GM18499 (cell line): Measurements from ENCODE around the gene SLC16A10.
"Not testable (repeated sequence)": the region's sequence is repeated elsewhere in the genome, so short reads cannot be mapped to it uniquely, and the experiment has no call there.

ENCODE experiments used
- ATAC-seq: cut with Tn5 transposase; IDR thresholded peaks from one replicate; pipeline ENCODE4 v1.9.1; 2021; ENCODE audit warnings: moderate number of reproducible peaks; ENCODE audit not compliant: insufficient read depth, unreplicated experiment

Gene SLC16A10

GRCh38 chr6:111122458-111123286 is 35.4 kb downstream of the SLC16A10 start:
- ATAC-seq, result no peak

GRCh38 chr6:111124406-111124805 is 37.1 kb downstream of the SLC16A10 start:
- ATAC-seq, result no peak

- ATAC-seq, result no peak
Observed at GRCh38 chr6:111129013-111129412, 41.7 kb downstream of the SLC16A10 start.

- ATAC-seq, result not testable (repeated sequence)
Observed at GRCh38 chr6:111131018-111131417, 43.7 kb downstream of the SLC16A10 start.

GRCh38 chr6:111132669-111133068 is 45.4 kb downstream of the SLC16A10 start:
- not testable (repeated sequence) for ATAC-seq

- not testable (repeated sequence) for ATAC-seq
Observed at GRCh38 chr6:111134236-111134869, 47.0 kb downstream of the SLC16A10 start.

DNA sequence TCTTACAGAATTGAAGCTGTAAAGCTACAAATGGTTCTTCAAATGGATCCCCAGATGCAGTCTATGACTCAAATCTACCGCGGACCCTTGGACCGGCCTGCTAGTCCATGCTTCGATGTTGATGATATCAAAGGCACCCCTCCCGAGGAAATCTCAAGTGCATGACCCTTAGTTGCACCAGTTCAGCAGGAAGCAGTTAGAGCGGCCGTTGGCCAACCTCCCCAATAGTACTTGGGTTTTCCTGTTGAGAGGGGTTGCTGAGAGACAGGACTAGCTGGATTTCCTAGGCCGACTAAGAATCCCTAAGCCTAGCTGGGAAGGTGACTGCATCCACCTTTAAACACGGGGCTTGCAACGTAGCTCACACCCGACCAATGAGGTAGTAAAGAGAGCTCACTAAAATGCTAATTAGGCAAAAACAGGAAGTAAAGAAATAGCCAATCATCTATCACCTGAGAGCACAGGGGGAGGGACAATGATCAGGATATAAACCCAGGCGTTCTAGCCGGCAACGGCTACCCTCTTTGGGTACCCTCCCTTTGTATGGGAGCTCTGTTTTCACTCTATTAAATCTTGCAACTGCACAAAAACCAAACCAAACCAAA is 50.3 kb downstream of the SLC16A10 start:
- not testable (repeated sequence) for ATAC-seq

GRCh38 chr6:111147440-111147839 is 60.1 kb downstream of the SLC16A10 start:
- no peak for ATAC-seq

DNA sequence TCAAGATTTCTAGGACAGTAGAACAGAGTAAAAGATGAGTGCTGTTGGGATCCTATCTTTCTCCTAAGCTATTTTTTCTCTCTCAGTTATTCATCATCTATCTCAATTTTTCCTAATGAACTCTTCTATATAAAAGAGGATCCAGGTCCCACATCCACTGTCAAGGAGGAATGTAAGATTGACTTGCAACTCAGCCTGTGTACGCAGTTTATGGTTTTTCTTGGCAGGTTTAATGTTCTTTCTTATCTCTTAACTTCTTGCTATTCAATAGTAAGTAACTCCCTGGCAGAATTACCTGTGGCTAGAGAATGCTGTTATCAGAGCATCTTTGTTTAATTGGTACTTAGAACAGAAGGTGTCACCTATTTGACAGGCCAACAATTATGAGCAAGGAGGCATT is 60.8 kb downstream of the SLC16A10 start:
- no peak for ATAC-seq

- ATAC-seq, result no peak
Observed at GRCh38 chr6:111150577-111150976, 63.3 kb downstream of the SLC16A10 start.

- no peak for ATAC-seq
Observed at GRCh38 chr6:111154981-111155380, 67.7 kb downstream of the SLC16A10 start.

- no peak for ATAC-seq
Observed at GRCh38 chr6:111157412-111157811, 70.1 kb downstream of the SLC16A10 start.

DNA sequence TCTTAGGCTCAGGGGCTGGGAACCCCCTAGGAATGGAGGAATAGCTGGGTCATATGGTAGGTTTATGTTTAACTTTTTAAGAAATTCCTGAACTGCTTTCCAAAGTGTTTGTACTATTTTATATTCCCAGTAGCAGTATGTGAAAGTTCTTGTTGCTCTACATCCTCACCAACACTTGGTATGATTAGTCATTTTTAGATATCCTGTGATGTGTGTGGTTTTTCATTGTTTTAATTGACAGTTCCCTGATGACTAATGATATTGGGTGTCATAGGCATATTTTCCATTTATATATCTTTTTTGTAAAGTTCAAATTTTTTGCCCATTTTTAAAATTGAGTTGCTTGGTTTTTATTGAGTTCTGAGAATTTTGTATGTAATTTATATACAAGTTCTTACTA is 72.3 kb downstream of the SLC16A10 start:
- no peak for ATAC-seq

DNA sequence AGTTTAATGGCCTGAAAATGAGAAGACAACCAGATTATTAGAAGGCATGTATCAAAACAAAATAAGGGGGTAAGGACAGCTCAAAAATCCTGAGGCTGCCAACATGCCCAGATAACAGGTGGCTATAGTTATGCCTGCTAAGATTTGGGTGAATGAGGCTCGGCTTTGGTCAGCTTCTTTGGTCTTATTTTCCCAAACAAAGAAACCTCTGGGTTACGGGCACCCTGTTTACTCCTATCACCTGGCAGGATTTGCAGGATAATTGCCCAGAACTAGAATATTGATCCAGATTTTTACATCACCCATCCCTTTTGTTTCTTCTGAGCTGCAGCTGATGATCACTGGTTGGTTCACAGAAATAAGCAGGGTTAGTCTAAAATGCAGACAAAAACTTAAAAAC is 74.3 kb downstream of the SLC16A10 start:
- no peak for ATAC-seq

- ATAC-seq, result no peak
Observed at GRCh38 chr6:111162504-111162903, 75.2 kb downstream of the SLC16A10 start.

DNA sequence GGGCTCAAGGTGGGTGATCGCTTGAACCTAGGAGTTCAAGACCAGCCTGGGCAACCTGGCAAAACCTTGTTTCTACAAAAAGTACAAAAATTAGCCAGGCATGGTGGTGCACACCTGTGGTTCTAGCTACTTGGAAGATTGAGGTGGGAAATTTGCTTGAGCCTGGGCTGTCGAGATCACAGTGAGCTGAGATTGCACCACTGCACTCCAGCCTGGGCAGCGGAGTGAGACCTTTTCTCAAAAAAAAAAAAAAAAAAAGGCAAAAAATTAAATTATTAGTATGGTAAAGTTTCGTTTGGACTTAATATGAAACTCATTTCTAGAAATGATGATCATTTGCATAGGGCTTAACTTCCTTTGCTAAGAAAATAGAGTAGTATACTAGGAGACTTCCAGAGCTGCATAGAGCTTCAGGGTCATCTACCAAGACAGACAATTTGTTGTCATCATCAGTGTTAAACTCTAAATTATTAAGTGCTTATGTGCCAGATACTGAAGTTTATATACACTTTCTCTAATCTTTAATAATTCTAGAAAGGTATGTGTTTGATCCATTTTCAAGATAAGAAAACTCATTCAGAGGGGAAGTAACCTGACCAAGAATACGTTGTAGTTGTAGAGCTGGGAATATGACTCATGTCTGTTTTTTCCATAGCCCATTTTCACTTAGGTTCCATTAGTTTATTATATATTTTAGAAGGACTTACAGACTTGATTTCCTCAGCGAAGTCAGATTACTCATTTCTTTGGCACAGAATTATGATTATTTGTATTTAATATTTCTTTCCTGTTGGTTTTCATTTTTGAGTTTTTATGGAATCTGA is 84.5 kb downstream of the SLC16A10 start:
- peak; percentile 68 for ATAC-seq

DNA sequence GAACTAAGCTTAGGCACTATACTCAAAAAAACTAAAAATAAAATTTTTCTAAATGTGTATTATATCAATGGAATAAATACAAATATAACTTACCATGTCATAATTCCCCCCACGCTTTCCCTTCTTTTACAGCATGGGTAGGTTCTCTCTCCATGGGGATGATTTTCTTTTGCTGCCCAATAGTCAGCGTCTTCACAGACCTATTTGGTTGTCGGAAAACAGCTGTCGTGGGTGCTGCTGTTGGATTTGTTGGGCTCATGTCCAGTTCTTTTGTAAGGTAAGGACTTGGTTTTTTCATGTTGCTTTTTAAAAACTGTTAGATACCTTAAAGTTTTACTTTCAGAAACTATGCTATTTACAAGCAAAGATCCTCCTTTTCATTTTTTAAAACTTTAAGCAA is 85.3 kb downstream of the SLC16A10 start:
- no peak for ATAC-seq

DNA sequence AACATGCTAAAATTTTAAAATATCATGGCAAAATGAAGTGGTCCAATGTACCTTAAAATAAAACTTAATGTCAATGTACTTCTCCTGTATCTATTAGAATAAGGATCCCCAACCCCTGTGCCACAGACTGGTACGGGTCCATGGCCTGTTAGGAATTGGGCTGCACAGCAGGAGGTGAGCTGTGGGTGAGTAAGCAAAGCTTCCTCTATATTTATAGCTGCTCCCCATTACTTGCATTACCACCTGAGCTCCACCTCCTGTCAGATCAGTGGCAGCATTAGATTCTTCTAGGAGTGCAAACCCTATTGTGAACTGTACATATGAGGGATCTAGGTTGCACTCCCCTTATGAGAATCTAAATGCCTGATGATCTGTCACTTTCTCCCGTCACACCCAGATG is 86.0 kb downstream of the SLC16A10 start:
- ATAC-seq, result no peak

DNA sequence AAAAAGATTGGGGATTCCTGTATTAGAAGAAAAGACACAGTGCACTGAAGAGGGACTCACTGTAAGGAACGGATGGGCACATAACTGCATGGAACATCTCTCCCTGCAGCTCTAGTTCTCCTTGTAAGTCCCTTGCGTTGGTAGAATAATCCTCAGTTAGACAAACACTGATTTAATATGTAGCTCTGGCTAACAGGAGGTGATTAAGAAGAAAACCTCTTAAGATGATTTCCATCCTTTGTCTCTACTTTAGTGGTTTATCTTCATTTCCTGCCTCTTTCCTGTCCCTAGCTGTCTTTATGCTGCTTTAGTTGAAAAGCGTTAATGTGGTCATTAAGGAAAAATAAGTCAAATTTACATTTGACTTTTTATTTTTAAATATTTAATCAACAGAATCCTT is 86.6 kb downstream of the SLC16A10 start:
- no peak for ATAC-seq

DNA sequence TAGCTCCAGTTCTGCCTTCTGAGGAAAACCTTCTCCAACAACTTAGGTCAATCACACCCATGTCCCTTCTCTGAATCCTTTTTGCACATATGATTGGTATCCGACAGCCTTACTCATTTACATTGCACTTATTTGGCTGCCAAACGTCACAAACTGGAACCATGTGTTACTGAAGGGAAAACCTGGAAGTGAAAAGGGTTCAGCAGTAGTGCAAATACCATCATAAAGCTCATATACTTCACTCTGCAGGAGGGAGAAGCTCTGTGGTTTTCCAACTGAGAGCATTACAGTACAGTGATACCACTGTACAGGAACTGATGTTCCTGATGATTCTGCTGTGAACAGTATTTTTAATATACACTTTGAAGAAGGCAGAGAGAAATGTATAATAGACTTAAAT is 87.8 kb downstream of the SLC16A10 start:
- no peak for ATAC-seq
